PC-3 (cell line): ENCODE measurements around the gene TREML4. TPM values are rescaled to one million over a fixed set of nuclear protein-coding genes. Genes with fewer than 3 reads are reported as not detected.

Experiments
- ATAC-seq: fragments of 200-7000 bp; cut with Tn5 transposase; 2 replicates; pipeline ENCODE4 v1.9.1; 2020; ENCODE audit warnings: mild to moderate bottlenecking, moderate library complexity
- BruUV-seq: library from RNA; stranded (reverse); fragments of 400-500 nt; replicated peaks from 2 replicates; lab custom pipeline; 2021; lab: Mats Ljungman, UMichigan
- CTCF ChIA-PET: fragments of 300-600 bp; sonication (Branson Sonifier 250); formaldehyde crosslinking; loops from one replicate; lab custom pipeline; 2022; ENCODE audit warnings: antibody characterized with exemption; lab: Charles Lee
- POLR2A ChIA-PET: fragments of 300-600 bp; sonication (Branson Sonifier 250); formaldehyde crosslinking; loops from one replicate; lab custom pipeline; 2022; ENCODE audit warnings: antibody characterized with exemption; ENCODE audit not compliant: unreplicated experiment; lab: Charles Lee
- DNase-seq: peaks from one replicate; pipeline ENCODE4 v3.0.0-alpha.2; 2015
- H2AFZ ChIP-seq: fragments of 300-600 bp; sonication (generic); 2 replicates; pipeline ENCODE4 v1.6.0; 2016; ENCODE audit warnings: antibody characterized with exemption, low read length
- H3F3A ChIP-seq: fragments of 300-600 bp; sonication (generic); one replicate; pipeline ENCODE4 v1.6.0; 2017; ENCODE audit warnings: antibody characterized with exemption, low read length, control low read depth, mild to moderate bottlenecking; ENCODE audit not compliant: unreplicated experiment
- H3K27ac ChIP-seq: fragments of 300-600 bp; sonication (generic); 2 replicates; pipeline ENCODE4 v1.5.1; 2016; ENCODE audit warnings: mild to moderate bottlenecking, low read length
- H3K27me3 ChIP-seq: fragments of 300-600 bp; sonication (generic); 2 replicates; pipeline ENCODE4 v1.6.1; 2016; ENCODE audit warnings: low read length, mixed read lengths
- H3K36me3 ChIP-seq: fragments of 300-600 bp; sonication (generic); 2 replicates; pipeline ENCODE4 v1.6.1; 2016; ENCODE audit warnings: low read depth, mixed run types, low read length, mixed read lengths
- H3K4me1 ChIP-seq: fragments of 300-600 bp; sonication (generic); 2 replicates; pipeline ENCODE4 v1.5.1; 2016; ENCODE audit warnings: low read length; ENCODE audit not compliant: insufficient read depth
- H3K4me2 ChIP-seq: fragments of 300-600 bp; sonication (generic); 2 replicates; pipeline ENCODE4 v1.6.0; 2016; ENCODE audit warnings: low read length
- H3K4me3 ChIP-seq: fragments of 300-600 bp; sonication (generic); 2 replicates; pipeline ENCODE4 v1.5.1; 2016; ENCODE audit warnings: mild to moderate bottlenecking, low read length, mixed read lengths
- H3K79me2 ChIP-seq: fragments of 300-600 bp; sonication (generic); 2 replicates; pipeline ENCODE4 v1.6.1; 2017; ENCODE audit warnings: low read length, mixed read lengths
- H3K9ac ChIP-seq: fragments of 300-600 bp; sonication (generic); 2 replicates; pipeline ENCODE4 v1.6.0; 2016; ENCODE audit warnings: mild to moderate bottlenecking, low read length
- H3K9me2 ChIP-seq: fragments of 300-600 bp; sonication (generic); replicated peaks from 2 replicates; pipeline ENCODE4 v1.6.1; 2016; ENCODE audit warnings: mixed run types, low read length, mixed read lengths
- H3K9me3 ChIP-seq: fragments of 300-600 bp; sonication (generic); 2 replicates; pipeline ENCODE4 v1.6.1; 2016; ENCODE audit warnings: low read length, mixed read lengths
- H4K20me1 ChIP-seq: fragments of 300-600 bp; sonication (generic); 2 replicates; pipeline ENCODE4 v1.6.1; 2016; ENCODE audit warnings: low read length, mixed read lengths
- EZH2 ChIP-seq: fragments of 300-600 bp; sonication (generic); IDR thresholded peaks from one replicate; pipeline ENCODE4 v1.6.1; 2017; ENCODE audit warnings: antibody characterized with exemption, mild to moderate bottlenecking, low read length; ENCODE audit not compliant: unreplicated experiment
- EZH2phosphoT487 ChIP-seq: fragments of 300-600 bp; sonication (generic); IDR thresholded peaks from 2 replicates; pipeline ENCODE4 v1.6.1; 2018; ENCODE audit warnings: mild to moderate bottlenecking, antibody characterized with exemption, low read length, borderline replicate concordance
- intact Hi-C: fragments of 100-400 bp; cut with micrococcal nuclease; formaldehyde crosslinking; loops from 2 replicates; pipeline ENCODE4 v1.9.0; 2023
- total RNA-seq: library from RNA; depleted of rRNA; stranded (reverse); fragments of >200 nt; gene quantifications from 2 replicates; pipeline ENCODE4 v1.2.3, GENCODE V29; 2014
- TF ChIP-seq, protein P1 (sequence below): fragments of 300-600 bp; sonication (generic); conservative IDR thresholded peaks from 2 replicates; pipeline ENCODE4 v1.5.1; 2017; ENCODE audit warnings: antibody characterized with exemption, low read depth, mild to moderate bottlenecking, low read length

TREML4 gene
- total RNA-seq, 1 experiment from 2014 or later = not detected

- H3F3A ChIP-seq = no peaks in the 10 kb centered on the region
- TF ChIP-seq, protein P1, sequence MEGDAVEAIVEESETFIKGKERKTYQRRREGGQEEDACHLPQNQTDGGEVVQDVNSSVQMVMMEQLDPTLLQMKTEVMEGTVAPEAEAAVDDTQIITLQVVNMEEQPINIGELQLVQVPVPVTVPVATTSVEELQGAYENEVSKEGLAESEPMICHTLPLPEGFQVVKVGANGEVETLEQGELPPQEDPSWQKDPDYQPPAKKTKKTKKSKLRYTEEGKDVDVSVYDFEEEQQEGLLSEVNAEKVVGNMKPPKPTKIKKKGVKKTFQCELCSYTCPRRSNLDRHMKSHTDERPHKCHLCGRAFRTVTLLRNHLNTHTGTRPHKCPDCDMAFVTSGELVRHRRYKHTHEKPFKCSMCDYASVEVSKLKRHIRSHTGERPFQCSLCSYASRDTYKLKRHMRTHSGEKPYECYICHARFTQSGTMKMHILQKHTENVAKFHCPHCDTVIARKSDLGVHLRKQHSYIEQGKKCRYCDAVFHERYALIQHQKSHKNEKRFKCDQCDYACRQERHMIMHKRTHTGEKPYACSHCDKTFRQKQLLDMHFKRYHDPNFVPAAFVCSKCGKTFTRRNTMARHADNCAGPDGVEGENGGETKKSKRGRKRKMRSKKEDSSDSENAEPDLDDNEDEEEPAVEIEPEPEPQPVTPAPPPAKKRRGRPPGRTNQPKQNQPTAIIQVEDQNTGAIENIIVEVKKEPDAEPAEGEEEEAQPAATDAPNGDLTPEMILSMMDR = no peak
- no peak for TF ChIP-seq EZH2
- TF ChIP-seq EZH2phosphoT487 = no peak
- POLR2A ChIA-PET = no interaction called here
- H3K9ac ChIP-seq = no peak overlapping the region
- no peaks in the 10 kb centered on the region for H3K9me3 ChIP-seq
- no peak overlapping the region for H3K27ac ChIP-seq
- ATAC-seq (no peak), DNase-seq (no peak)
- no peaks in the 10 kb centered on the region for H4K20me1 ChIP-seq
- H3K4me3 ChIP-seq = no peak overlapping the region
- H3K9me2 ChIP-seq = no peaks in the 10 kb centered on the region
- no peak overlapping the region for H3K4me2 ChIP-seq
- no peaks in the 10 kb centered on the region for H3K36me3 ChIP-seq
- H3K79me2 ChIP-seq = no peaks in the 10 kb centered on the region
- H3K4me1 ChIP-seq = no peaks in the 10 kb centered on the region
- H3K27me3 ChIP-seq = peaks cover 37% of the 10 kb centered on the region
- no TSS peak for BruUV-seq
- CTCF ChIA-PET = no interaction called here
- H2AFZ ChIP-seq = no peak overlapping the region
- intact Hi-C loops = no loop called here
Observed at GRCh38 chr6:41271901-41272395, 43.8 kb downstream of the TREML4 start.

GRCh38 chr6:41272591-41273240, 44.6 kb downstream of the TREML4 start:
- Histone ChIP-seq H3K27me3 (peaks cover 37% of the 10 kb centered on the region), H3F3A (no peaks in the 10 kb centered on the region), H3K4me2 (no peak overlapping the region), H3K79me2 (no peaks in the 10 kb centered on the region), H3K9ac (no peak overlapping the region), H3K27ac (no peak overlapping the region), H2AFZ (no peak overlapping the region), H3K4me1 (no peaks in the 10 kb centered on the region), H3K36me3 (no peaks in the 10 kb centered on the region), H4K20me1 (no peaks in the 10 kb centered on the region), H3K4me3 (no peak overlapping the region), H3K9me2 (no peaks in the 10 kb centered on the region), H3K9me3 (no peaks in the 10 kb centered on the region)
- no peak for ATAC-seq
- ChIA-PET CTCF (no interaction called here), POLR2A (no interaction called here)
- BruUV-seq = no TSS peak
- TF ChIP-seq EZH2 = no peak
- TF ChIP-seq, protein P1 = no peak
- no peak for TF ChIP-seq EZH2phosphoT487
- intact Hi-C loops = no loop called here
- no peak for DNase-seq

DNA sequence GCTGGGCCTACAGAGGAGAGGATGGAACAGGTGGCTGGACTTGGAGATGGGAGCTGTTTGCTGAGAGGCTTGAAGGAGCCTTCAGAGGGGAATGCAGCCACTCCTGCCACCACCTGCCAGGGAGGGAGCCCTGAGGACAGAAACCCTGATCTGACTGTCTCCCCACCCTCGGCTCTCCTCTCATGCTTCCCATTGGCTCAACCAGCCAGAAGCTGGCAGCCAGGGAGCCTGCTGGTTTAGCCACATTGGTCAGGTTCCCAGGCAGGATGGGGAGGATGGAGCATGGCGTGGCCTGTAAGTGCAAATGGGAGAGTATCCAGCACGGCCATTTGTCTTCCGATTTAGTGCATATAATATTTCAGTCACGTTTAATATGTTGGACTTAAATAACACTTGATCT, 45.6 kb downstream of the TREML4 start:
- Histone ChIP-seq H3K36me3 (no peaks in the 10 kb centered on the region), H3K27ac (no peak overlapping the region), H3K9me2 (no peaks in the 10 kb centered on the region), H2AFZ (no peak overlapping the region), H3K4me3 (no peak overlapping the region), H3K4me2 (no peak overlapping the region), H3K27me3 (peaks cover 37% of the 10 kb centered on the region), H3F3A (no peaks in the 10 kb centered on the region), H3K9ac (no peak overlapping the region), H4K20me1 (no peaks in the 10 kb centered on the region), H3K79me2 (no peaks in the 10 kb centered on the region), H3K4me1 (no peaks in the 10 kb centered on the region), H3K9me3 (no peaks in the 10 kb centered on the region)
- no peak for DNase-seq
- no peak for TF ChIP-seq EZH2
- TF ChIP-seq EZH2phosphoT487 = no peak
- TF ChIP-seq, protein P1 = no peak
- CTCF ChIA-PET = no interaction called here
- no TSS peak for BruUV-seq
- POLR2A ChIA-PET = no interaction called here
- ATAC-seq = no peak
- intact Hi-C loops = no loop called here
